Endothelial cell (in vitro differentiated cells): ENCODE data around the gene PCDHA1. TPM values are rescaled to one million over a fixed set of nuclear protein-coding genes. Genes with fewer than 3 reads are reported as not detected.

ENCODE experiments used
- DNase-seq: peaks from one replicate; pipeline ENCODE4 v3.0.0; 2021; ENCODE audit warnings: low spot score
- H3K27ac Mint-ChIP-seq: one replicate; pipeline ENCODE4 v1.8.0; 2021; ENCODE audit warnings: mixed read lengths, inconsistent platforms; ENCODE audit not compliant: unreplicated experiment
- H3K27me3 Mint-ChIP-seq: one replicate; pipeline ENCODE4 v1.8.0; 2021; ENCODE audit warnings: mild to moderate bottlenecking, moderate library complexity, mixed read lengths, inconsistent platforms; ENCODE audit not compliant: unreplicated experiment
- H3K36me3 Mint-ChIP-seq: one replicate; pipeline ENCODE4 v1.8.0; 2021; ENCODE audit warnings: mild to moderate bottlenecking, low read depth, mixed read lengths, inconsistent platforms; ENCODE audit not compliant: unreplicated experiment
- H3K4me1 Mint-ChIP-seq: one replicate; pipeline ENCODE4 v1.8.0; 2021; ENCODE audit warnings: mild to moderate bottlenecking, mixed read lengths, inconsistent platforms; ENCODE audit not compliant: unreplicated experiment
- H3K4me3 Mint-ChIP-seq: one replicate; pipeline ENCODE4 v1.8.0; 2021; ENCODE audit warnings: mild to moderate bottlenecking, mixed read lengths, inconsistent platforms; ENCODE audit not compliant: unreplicated experiment
- H3K9me3 Mint-ChIP-seq: one replicate; pipeline ENCODE4 v1.8.0; 2021; ENCODE audit warnings: mixed read lengths, inconsistent platforms; ENCODE audit not compliant: unreplicated experiment
- CTCF ChIP-seq: fragments of 200-600 bp; sonication (generic); IDR thresholded peaks from one replicate; pipeline ENCODE4 v1.5.0; 2021; ENCODE audit warnings: antibody characterized with exemption; ENCODE audit not compliant: unreplicated experiment
- total RNA-seq: library from RNA; stranded (reverse); fragmentation: NEBNext Ultra II Directional; extraction: Animal tissue kit (Norgen Biotek cat#: 25700); gene quantifications from one replicate; pipeline ENCODE4 v1.2.1, GENCODE V29; 2021; ENCODE audit not compliant: unreplicated experiment

Gene PCDHA1
- total RNA-seq, 1 donor from 2014 or later: 0.13 TPM

DNA sequence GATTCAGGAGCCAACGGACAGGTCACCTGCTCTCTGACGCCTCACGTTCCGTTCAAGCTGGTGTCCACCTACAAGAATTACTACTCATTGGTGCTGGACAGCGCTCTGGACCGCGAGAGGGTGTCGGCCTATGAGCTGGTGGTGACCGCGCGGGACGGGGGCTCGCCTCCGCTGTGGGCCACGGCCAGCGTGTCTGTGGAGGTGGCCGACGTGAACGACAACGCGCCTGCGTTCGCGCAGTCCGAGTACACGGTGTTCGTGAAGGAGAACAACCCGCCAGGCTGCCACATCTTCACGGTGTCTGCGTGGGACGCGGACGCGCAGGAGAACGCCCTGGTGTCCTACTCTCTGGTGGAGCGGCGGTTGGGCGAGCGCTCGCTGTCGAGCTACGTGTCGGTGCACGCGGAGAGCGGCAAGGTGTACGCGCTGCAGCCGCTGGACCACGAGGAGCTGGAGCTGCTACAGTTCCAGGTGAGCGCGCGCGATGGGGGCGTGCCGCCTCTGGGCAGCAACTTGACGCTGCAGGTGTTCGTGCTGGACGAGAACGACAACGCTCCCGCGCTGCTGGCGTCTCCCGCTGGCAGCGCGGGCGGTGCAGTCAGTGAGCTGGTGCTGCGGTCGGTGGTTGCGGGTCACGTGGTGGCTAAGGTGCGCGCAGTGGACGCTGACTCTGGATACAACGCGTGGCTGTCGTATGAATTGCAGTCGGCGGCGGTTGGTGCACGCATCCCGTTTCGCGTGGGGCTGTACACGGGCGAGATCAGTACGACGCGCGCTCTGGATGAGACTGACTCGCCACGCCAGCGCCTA, 71.4 kb downstream of the PCDHA1 start:
- Mint-ChIP-seq H3K36me3 (peaks cover 30% of the 10 kb centered on the region), H3K9me3 (no peaks in the 10 kb centered on the region), H3K4me3 (no peak overlapping the region)

GRCh38 chr5:140857987-140858240, 72.0 kb downstream of the PCDHA1 start:
- no peak overlapping the region for H3K27ac Mint-ChIP-seq
- DNase-seq: no peak
- peaks cover 35% of the 10 kb centered on the region for H3K36me3 Mint-ChIP-seq
- peaks cover 6% of the 10 kb centered on the region for H3K27me3 Mint-ChIP-seq
- H3K9me3 Mint-ChIP-seq: no peaks in the 10 kb centered on the region
- no peak overlapping the region for H3K4me3 Mint-ChIP-seq
- no peak for TF ChIP-seq CTCF
- H3K4me1 Mint-ChIP-seq: peaks cover 10% of the 10 kb centered on the region

More for the DNA sequence above, 71.4 kb downstream of the PCDHA1 start:
- Mint-ChIP-seq H3K27ac (no peak overlapping the region), H3K4me1 (peaks cover 10% of the 10 kb centered on the region), H3K27me3 (peaks cover 6% of the 10 kb centered on the region)
- no peak for TF ChIP-seq CTCF
- DNase-seq: no peak

GRCh38 chr5:140862441-140863295, 76.7 kb downstream of the PCDHA1 start:
- Mint-ChIP-seq H3K4me3 (no peak overlapping the region), H3K4me1 (no peaks in the 10 kb centered on the region), H3K36me3 (peaks cover 30% of the 10 kb centered on the region), H3K9me3 (no peaks in the 10 kb centered on the region), H3K27me3 (peaks cover 4% of the 10 kb centered on the region), H3K27ac (no peak overlapping the region)
- no peak for DNase-seq
- no peak for TF ChIP-seq CTCF

- Mint-ChIP-seq H3K4me3 (peak within 1 kb of the TSS; percentile 93), H3K4me1 (peaks cover 12% of the 10 kb centered on the region), H3K36me3 (peaks cover 11% of the 10 kb centered on the region), H3K27me3 (peaks cover 2% of the 10 kb centered on the region), H3K9me3 (no peaks in the 10 kb centered on the region), H3K27ac (peak within 1 kb of the TSS; percentile 40)
- peak; percentile 41 for TF ChIP-seq CTCF
- peak; percentile 45 for DNase-seq
These were observed 83.0 kb downstream of the PCDHA1 start, which contains the start of gene PCDHA11 for GRCh38 chr5:140868721-140869554. PCDHA11 (plus strand) TSS chr5:140868957; CDS start chr5:140869104, 147 bp downstream.
